ENCODE measurements around the gene ZC3H7B.
"Not testable (repeated sequence)": the region's sequence is repeated elsewhere in the genome, so short reads cannot be mapped to it uniquely, and the experiment has no call there.

Gene ZC3H7B

GRCh38 chr22:41301085-41302020, at the start of gene ZC3H7B:
ZC3H7B (plus strand) TSS chr22:41301525; CDS start chr22:41320661, 19,136 bp downstream.
- peak; percentile 60 for DNase-seq (ENCODE audit: low read depth)

GRCh38 chr22:41252365-41252764, 49.0 kb upstream of the ZC3H7B start:
- no peak for DNase-seq (ENCODE audit: low read depth)

- DNase-seq (ENCODE audit: low read depth), result no peak
Measured at GRCh38 chr22:41254230-41254629, 47.1 kb upstream of the ZC3H7B start.

GRCh38 chr22:41256254-41257253, 44.8 kb upstream of the ZC3H7B start:
- DNase-seq (ENCODE audit: low read depth), result peak; percentile 43

GRCh38 chr22:41257696-41258095, 43.6 kb upstream of the ZC3H7B start:
- no peak for DNase-seq (ENCODE audit: low read depth)

- DNase-seq (ENCODE audit: low read depth), result not testable (repeated sequence)
Measured at GRCh38 chr22:41259756-41260155, 41.6 kb upstream of the ZC3H7B start.

GRCh38 chr22:41260871-41261270, 40.5 kb upstream of the ZC3H7B start:
- no peak for DNase-seq (ENCODE audit: low read depth)

GRCh38 chr22:41261541-41262249, 39.6 kb upstream of the ZC3H7B start:
- no peak for DNase-seq (ENCODE audit: low read depth)

- no peak for DNase-seq (ENCODE audit: low read depth)
Measured at GRCh38 chr22:41262250-41262765, 39.0 kb upstream of the ZC3H7B start.

GRCh38 chr22:41263704-41264103, 37.6 kb upstream of the ZC3H7B start:
- no peak for DNase-seq (ENCODE audit: low read depth)

GRCh38 chr22:41264408-41264941, 36.9 kb upstream of the ZC3H7B start:
- DNase-seq (ENCODE audit: low read depth), result no peak

- no peak for DNase-seq (ENCODE audit: low read depth)
Measured at GRCh38 chr22:41267958-41268357, 33.4 kb upstream of the ZC3H7B start.

GRCh38 chr22:41271787-41272186, 29.5 kb upstream of the ZC3H7B start:
- DNase-seq (ENCODE audit: low read depth), result no peak

GRCh38 chr22:41273128-41273527, 28.2 kb upstream of the ZC3H7B start:
- no peak for DNase-seq (ENCODE audit: low read depth)

- DNase-seq (ENCODE audit: low read depth), result no peak
Measured at GRCh38 chr22:41274856-41275255, 26.5 kb upstream of the ZC3H7B start.

- DNase-seq (ENCODE audit: low read depth), result no peak
Measured at GRCh38 chr22:41280065-41280464, 21.3 kb upstream of the ZC3H7B start.

GRCh38 chr22:41280854-41281253, 20.5 kb upstream of the ZC3H7B start:
- DNase-seq (ENCODE audit: low read depth), result no peak

GRCh38 chr22:41284465-41284864, 16.9 kb upstream of the ZC3H7B start:
- no peak for DNase-seq (ENCODE audit: low read depth)

GRCh38 chr22:41285441-41285819, 15.9 kb upstream of the ZC3H7B start:
- peak; percentile 45 for DNase-seq (ENCODE audit: low read depth)

GRCh38 chr22:41285820-41286638, 15.3 kb upstream of the ZC3H7B start, which contains the start of gene RANGAP1:
RANGAP1 (minus strand) TSS chr22:41286187; CDS start chr22:41281044, 5,143 bp downstream.
- DNase-seq (ENCODE audit: low read depth), result peak; percentile 95
